Vagina (tissue), 2 donors: ENCODE data around the gene ZNF597. TPM values are rescaled to one million over a fixed set of nuclear protein-coding genes. Genes with fewer than 3 reads are reported as not detected.

Source experiments
- DNase-seq, 2 donors: peaks; one replicate each; pipeline ENCODE4 v3.0.0-alpha.2; 2017; ENCODE audit errors: extremely low spot score in 2 of 2
- H3K27ac ChIP-seq: fragments of 200-600 bp; sonication (generic); one replicate; pipeline ENCODE4 v1.5.1; 2019
- H3K27me3 ChIP-seq: fragments of 200-600 bp; sonication (generic); one replicate; pipeline ENCODE4 v1.5.1; 2019
- H3K36me3 ChIP-seq, 2 donors: fragments of 200-600 bp; sonication (generic); one replicate each; pipeline ENCODE4 v1.5.1; 2017 to 2019
- H3K4me1 ChIP-seq: fragments of 200-600 bp; sonication (generic); one replicate; pipeline ENCODE4 v1.5.1; 2019
- H3K4me3 ChIP-seq, 2 donors: fragments of 200-600 bp; sonication (generic); 1 replicate in 1 of 2; 2 replicates in 1 of 2; pipeline ENCODE4 v1.5.1; 2016 to 2019
- H3K9me3 ChIP-seq: fragments of 200-600 bp; sonication (generic); one replicate; pipeline ENCODE4 v1.5.1; 2019
- POLR2A ChIP-seq, 2 donors: fragments of 450-650 bp; IDR thresholded peaks; one replicate each; pipeline ENCODE4 v1.6.1; 2017; ENCODE audit warnings: antibody characterized with exemption in 2 of 2, mild to moderate bottlenecking in 2 of 2, moderate library complexity in 2 of 2
- POLR2AphosphoS5 ChIP-seq, 2 donors: sonication (generic); formaldehyde crosslinking; IDR thresholded peaks; one replicate each; pipeline ENCODE4 v1.9.0; 2017; ENCODE audit warnings: antibody characterized with exemption in 2 of 2, mild to moderate bottlenecking in 2 of 2, low read depth in 1 of 2; ENCODE audit not compliant: insufficient read depth in 1 of 2
- intact Hi-C: fragments of 100-400 bp; cut with DNase I; formaldehyde crosslinking; loops from one replicate; pipeline ENCODE4 v1.15.1; 2023
- total RNA-seq: library from RNA; depleted of rRNA; stranded (reverse); fragments of >200 nt; gene quantifications from one replicate; pipeline ENCODE4 v1.2.3, GENCODE V29; 2016
- TF ChIP-seq, protein P1 (sequence below), 3 experiments: fragments of 450-650 bp in 2 of 3; fragments of 200-600 bp in 1 of 3; sonication (generic) in 1 of 3; IDR thresholded peaks; one replicate each; pipeline ENCODE4 v1.5.1; 2017 to 2019; ENCODE audit warnings: antibody characterized with exemption in 3 of 3, mild to moderate bottlenecking in 2 of 3, moderate library complexity in 2 of 3

Gene ZNF597
- total RNA-seq, 1 donor from 2014 or later = 2.0 TPM

DNA sequence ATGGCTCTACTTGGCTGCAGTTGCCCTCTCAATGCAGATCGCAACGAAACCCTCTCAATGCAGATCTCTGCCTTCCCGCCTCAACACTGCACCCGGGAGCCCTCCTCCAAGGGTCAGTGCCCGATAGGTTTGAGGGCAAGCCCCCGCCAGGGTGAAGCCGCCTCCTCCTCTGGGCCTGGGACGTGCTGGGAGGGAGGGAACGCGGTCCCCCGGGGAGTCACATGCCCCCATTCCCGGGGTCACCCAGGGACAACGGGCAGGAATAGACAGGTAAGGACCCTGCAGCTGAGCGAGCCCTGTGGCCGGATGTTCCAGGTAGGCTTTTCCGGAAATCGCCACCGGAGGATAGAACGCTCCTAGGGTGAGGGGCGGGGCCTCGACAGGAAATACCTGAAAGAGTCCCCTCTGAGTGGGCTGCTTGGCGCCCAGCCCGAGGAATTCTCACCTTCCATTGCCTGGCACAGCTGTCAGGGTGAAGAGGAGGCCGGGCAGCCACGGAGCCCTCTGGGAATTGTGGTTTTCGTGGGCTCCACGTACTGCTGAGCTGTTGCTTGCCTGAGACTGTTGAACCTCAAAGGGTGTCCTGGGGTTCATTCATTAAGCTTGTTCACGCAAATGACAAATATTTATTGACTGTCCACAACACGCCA, 29.4 kb downstream of the ZNF597 start:
- no peak overlapping the region for H3K27ac ChIP-seq
- TF ChIP-seq, protein P1, sequence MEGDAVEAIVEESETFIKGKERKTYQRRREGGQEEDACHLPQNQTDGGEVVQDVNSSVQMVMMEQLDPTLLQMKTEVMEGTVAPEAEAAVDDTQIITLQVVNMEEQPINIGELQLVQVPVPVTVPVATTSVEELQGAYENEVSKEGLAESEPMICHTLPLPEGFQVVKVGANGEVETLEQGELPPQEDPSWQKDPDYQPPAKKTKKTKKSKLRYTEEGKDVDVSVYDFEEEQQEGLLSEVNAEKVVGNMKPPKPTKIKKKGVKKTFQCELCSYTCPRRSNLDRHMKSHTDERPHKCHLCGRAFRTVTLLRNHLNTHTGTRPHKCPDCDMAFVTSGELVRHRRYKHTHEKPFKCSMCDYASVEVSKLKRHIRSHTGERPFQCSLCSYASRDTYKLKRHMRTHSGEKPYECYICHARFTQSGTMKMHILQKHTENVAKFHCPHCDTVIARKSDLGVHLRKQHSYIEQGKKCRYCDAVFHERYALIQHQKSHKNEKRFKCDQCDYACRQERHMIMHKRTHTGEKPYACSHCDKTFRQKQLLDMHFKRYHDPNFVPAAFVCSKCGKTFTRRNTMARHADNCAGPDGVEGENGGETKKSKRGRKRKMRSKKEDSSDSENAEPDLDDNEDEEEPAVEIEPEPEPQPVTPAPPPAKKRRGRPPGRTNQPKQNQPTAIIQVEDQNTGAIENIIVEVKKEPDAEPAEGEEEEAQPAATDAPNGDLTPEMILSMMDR (IDR thresholded peaks at IDR 0.05) = no peak
- TF ChIP-seq POLR2AphosphoS5 (IDR thresholded peaks at IDR 0.05; ENCODE audit: insufficient read depth in 1 of 2, low read depth in 1 of 2) (no peak), POLR2A (IDR thresholded peaks at IDR 0.05) (no peak)
- intact Hi-C loops = no loop called here
- H3K27me3 ChIP-seq = no peaks in the 10 kb centered on the region
- H3K36me3 ChIP-seq = peaks cover 0 to 21% of the 10 kb centered on the region in 2 donors
- H3K9me3 ChIP-seq = peaks cover 49% of the 10 kb centered on the region
- no peak for DNase-seq
- no peaks in the 10 kb centered on the region for H3K4me1 ChIP-seq
- no peak overlapping the region for H3K4me3 ChIP-seq

DNA sequence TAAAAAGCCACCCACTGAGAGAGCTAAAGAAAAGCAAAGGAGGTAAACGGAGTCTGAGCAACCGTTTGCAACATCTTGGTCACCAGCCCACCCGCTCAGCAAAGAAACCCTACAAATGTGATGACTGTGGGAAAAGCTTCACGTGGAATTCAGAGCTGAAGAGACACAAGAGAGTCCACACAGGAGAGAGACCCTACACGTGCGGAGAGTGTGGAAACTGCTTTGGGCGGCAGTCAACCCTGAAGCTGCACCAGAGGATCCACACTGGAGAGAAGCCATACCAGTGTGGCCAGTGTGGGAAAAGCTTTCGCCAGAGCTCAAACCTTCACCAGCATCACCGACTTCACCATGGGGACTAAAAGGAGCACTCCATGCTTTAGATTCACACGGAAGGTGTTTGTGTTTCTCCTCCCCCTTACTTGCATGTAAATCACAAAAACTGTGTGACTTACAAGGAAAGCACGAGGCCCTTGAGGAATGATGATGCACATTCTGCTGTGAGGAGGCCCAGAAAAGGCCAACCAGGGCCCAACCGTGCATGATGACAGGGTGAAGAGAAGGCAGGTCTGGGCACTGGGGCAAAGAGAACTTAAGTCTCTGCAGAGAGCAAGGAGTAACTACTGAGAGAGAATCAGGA, 34.6 kb downstream of the ZNF597 start:
- Histone ChIP-seq H3K4me3 (no peak overlapping the region), H3K27me3 (no peaks in the 10 kb centered on the region), H3K4me1 (peaks cover 4% of the 10 kb centered on the region), H3K9me3 (peaks cover 69% of the 10 kb centered on the region), H3K36me3 (peaks cover 0 to 72% of the 10 kb centered on the region in 2 donors), H3K27ac (no peak overlapping the region)
- intact Hi-C loops = no loop called here
- DNase-seq = no peak
- TF ChIP-seq POLR2AphosphoS5 (IDR thresholded peaks at IDR 0.05; ENCODE audit: insufficient read depth in 1 of 2, low read depth in 1 of 2) (no peak), POLR2A (IDR thresholded peaks at IDR 0.05) (no peak)
- TF ChIP-seq, protein P1 (IDR thresholded peaks at IDR 0.05) = no peak

DNA sequence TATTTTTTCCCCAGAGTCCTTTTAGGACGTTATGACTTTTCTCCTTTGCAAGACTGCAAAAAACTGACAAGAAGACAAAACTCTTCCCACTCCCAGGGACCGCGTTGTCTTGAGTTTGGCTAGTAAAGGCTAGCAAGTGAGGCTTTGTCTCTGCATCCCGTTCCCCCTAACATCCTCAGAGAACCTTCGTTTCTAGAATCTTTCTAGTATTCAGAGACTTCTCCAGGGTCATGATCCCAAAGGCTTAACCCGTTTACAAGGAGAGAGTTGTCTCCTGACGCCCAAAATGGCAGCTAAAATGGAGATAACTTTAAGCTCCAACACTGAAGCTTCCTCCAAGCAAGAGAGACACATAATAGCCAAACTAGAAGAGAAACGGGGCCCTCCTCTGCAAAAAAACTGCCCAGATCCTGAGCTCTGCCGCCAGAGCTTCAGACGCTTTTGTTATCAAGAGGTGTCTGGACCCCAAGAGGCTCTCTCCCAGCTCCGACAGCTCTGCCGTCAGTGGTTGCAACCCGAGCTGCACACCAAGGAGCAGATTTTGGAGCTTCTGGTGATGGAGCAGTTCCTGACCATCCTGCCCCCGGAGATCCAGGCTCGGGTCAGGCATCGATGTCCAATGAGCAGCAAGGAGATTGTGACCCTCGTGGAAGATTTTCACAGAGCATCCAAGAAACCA, 41.4 kb downstream of the ZNF597 start:
- intact Hi-C loops = no loop called here

DNA sequence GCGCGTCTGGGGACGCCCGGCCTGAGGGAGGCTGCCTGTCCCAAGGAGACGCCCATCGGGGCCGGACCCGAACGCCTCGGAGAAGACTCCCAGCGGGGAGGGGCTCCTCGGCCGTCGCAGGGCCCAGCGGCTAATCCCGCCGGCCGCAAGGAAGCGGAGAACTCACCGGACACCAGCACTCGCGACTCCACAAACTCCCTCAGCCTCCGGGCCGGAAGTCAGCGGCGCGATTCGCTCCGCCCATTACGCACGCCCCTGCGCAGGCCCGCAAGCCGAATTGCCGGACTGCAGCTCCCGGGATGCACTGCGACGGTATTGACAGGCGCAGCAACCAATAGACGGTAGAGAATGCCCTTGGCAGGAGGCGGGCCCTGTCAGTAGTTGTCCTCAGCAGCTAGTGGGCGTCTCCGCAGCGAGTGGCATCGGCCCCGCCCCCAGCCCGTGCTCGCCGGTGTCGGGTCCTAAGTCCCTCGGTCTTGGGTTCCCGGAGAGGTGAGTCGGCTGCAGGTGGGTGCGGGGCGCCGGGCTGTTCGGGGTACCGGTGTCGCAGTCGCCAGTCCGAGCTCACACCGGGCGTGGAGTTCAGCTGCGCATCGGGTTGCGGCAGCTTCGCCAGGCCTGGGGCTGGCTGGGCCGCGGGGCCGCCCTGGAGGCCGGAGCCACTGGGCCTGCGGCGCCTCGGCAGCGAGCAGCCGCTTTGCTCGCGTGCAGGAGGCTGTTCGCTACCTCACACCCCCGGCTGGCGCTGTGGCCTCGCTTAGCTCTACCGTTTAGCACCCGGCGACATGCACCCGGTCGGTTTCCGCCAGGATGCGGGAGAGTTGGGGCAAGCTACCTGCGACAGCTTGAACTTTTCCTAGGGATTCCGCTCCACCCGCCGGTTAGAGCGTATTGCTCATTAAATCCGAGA, 42.3 kb downstream of the ZNF597 start, which contains the start of the genes ZNF174 and ZSCAN32:
Gene ZNF174 (plus strand): TSS at position 437 of the 910 bp plus-strand sequence. CDS start 790 bp downstream, outside the sequence.
Gene ZSCAN32 (minus strand): TSS at position 226 of the 910 bp plus-strand sequence. CDS start 3,447 bp downstream, outside the sequence.
- intact Hi-C loops = no loop called here
- Histone ChIP-seq H3K36me3 (peaks cover 0 to 56% of the 10 kb centered on the region in 2 donors), H3K27ac (peak within 1 kb of the TSS; percentile 70), H3K4me3 (peak within 1 kb of the TSS; percentile 72 to 98), H3K27me3 (no peaks in the 10 kb centered on the region), H3K9me3 (peaks cover 12% of the 10 kb centered on the region), H3K4me1 (peaks cover 34% of the 10 kb centered on the region)
- peak; percentile 86 to 98 for TF ChIP-seq POLR2AphosphoS5 (IDR thresholded peaks at IDR 0.05; ENCODE audit: insufficient read depth in 1 of 2, low read depth in 1 of 2)
- TF ChIP-seq, protein P1 (IDR thresholded peaks at IDR 0.05) = no peak
- TF ChIP-seq POLR2A (IDR thresholded peaks at IDR 0.05) = peak in 1 of 2 donors; percentile 30
- peak; percentile 99 for DNase-seq

More for the DNA sequence above, 41.4 kb downstream of the ZNF597 start:
- Histone ChIP-seq H3K27me3 (no peaks in the 10 kb centered on the region), H3K4me1 (peaks cover 34% of the 10 kb centered on the region), H3K4me3 (peak overlapping the region; percentile 72 to 98), H3K36me3 (peaks cover 0 to 56% of the 10 kb centered on the region in 2 donors), H3K27ac (peak overlapping the region; percentile 70), H3K9me3 (peaks cover 21% of the 10 kb centered on the region)
- DNase-seq = no peak
- TF ChIP-seq, protein P1 (IDR thresholded peaks at IDR 0.05) = no peak
